Astrocyte (in vitro differentiated cells and primary cell): ENCODE measurements around the gene GRAP2. TPM values are rescaled to one million over a fixed set of nuclear protein-coding genes. Genes with fewer than 3 reads are reported as not detected.

ENCODE experiments used
- DNase-seq: peaks from one replicate; pipeline ENCODE4 v3.0.0-alpha.2; 2010; ENCODE audit warnings: low read depth
- FAIRE-seq: peaks from 2 replicates; lab custom pipeline; 2011; peaks lifted over from hg19 to GRCh38; lab: Jason Lieb, UNC
- H2AFZ ChIP-seq: 2 replicates; pipeline ENCODE4 v1.6.0; 2012; ENCODE audit warnings: low read depth, low read length, inconsistent platforms
- H3K27ac ChIP-seq: 2 replicates; pipeline ENCODE4 v1.5.1; 2011; ENCODE audit warnings: low read depth, low read length, inconsistent platforms
- H3K27me3 ChIP-seq: 2 replicates; pipeline ENCODE4 v1.6.0; 2011; ENCODE audit warnings: low read length, inconsistent platforms; ENCODE audit not compliant: insufficient read depth
- H3K36me3 ChIP-seq: 2 replicates; pipeline ENCODE4 v1.5.1; 2011; ENCODE audit warnings: low read length, inconsistent platforms; ENCODE audit not compliant: insufficient read depth
- H3K4me1 ChIP-seq: 2 replicates; pipeline ENCODE4 v1.5.1; 2011; ENCODE audit warnings: low read length, inconsistent platforms; ENCODE audit not compliant: insufficient read depth
- H3K4me2 ChIP-seq: 2 replicates; pipeline ENCODE4 v1.6.0; 2012; ENCODE audit warnings: low read length, inconsistent platforms
- H3K4me3 ChIP-seq: 2 replicates; pipeline ENCODE4 v1.5.1; 2011; ENCODE audit warnings: low read depth, mild to moderate bottlenecking, low read length, inconsistent platforms; ENCODE audit not compliant: insufficient read depth
- H3K79me2 ChIP-seq: 2 replicates; pipeline ENCODE4 v1.6.0; 2012; ENCODE audit warnings: mild to moderate bottlenecking, low read length, inconsistent platforms; ENCODE audit not compliant: insufficient read depth
- H3K9ac ChIP-seq: 2 replicates; pipeline ENCODE4 v1.6.0; 2012; ENCODE audit warnings: mild to moderate bottlenecking, low read length, inconsistent platforms
- H3K9me3 ChIP-seq: 2 replicates; pipeline ENCODE4 v1.5.1; 2012; ENCODE audit warnings: low read depth, mild to moderate bottlenecking, low read length, inconsistent platforms; ENCODE audit not compliant: insufficient read depth
- H4K20me1 ChIP-seq: 2 replicates; pipeline ENCODE4 v1.6.0; 2012; ENCODE audit warnings: low read length, inconsistent platforms; ENCODE audit not compliant: insufficient read depth
- H3K27ac Mint-ChIP-seq: one replicate; pipeline ENCODE4 v1.8.0; 2021; ENCODE audit warnings: mild to moderate bottlenecking, mixed read lengths; ENCODE audit not compliant: unreplicated experiment
- H3K27me3 Mint-ChIP-seq: one replicate; pipeline ENCODE4 v1.8.0; 2021; ENCODE audit warnings: low read depth, mixed read lengths; ENCODE audit not compliant: unreplicated experiment
- H3K36me3 Mint-ChIP-seq: one replicate; pipeline ENCODE4 v1.8.0; 2021; ENCODE audit warnings: low read depth, mixed read lengths; ENCODE audit not compliant: unreplicated experiment
- H3K4me1 Mint-ChIP-seq: one replicate; pipeline ENCODE4 v1.8.0; 2021; ENCODE audit warnings: low read depth, mixed read lengths; ENCODE audit not compliant: unreplicated experiment
- H3K4me3 Mint-ChIP-seq: one replicate; pipeline ENCODE4 v1.8.0; 2021; ENCODE audit warnings: mild to moderate bottlenecking, moderate library complexity, mixed read lengths; ENCODE audit not compliant: unreplicated experiment
- H3K9me3 Mint-ChIP-seq: one replicate; pipeline ENCODE4 v1.8.0; 2021; ENCODE audit warnings: mild to moderate bottlenecking, mixed read lengths; ENCODE audit not compliant: unreplicated experiment
- EZH2 ChIP-seq: IDR thresholded peaks from 2 replicates; pipeline ENCODE4 v1.6.1; 2012; ENCODE audit warnings: mild to moderate bottlenecking, low read length, inconsistent platforms; ENCODE audit not compliant: insufficient read depth
- total RNA-seq: library from RNA; stranded (reverse); gene quantifications from 2 replicates; pipeline ENCODE4 v1.2.1, GENCODE V29; 2021
- TF ChIP-seq, protein P1 (sequence below): IDR thresholded peaks from 2 replicates; pipeline ENCODE4 v1.5.1; 2011; ENCODE audit warnings: low read depth, mild to moderate bottlenecking, inconsistent platforms, low read length, moderate library complexity; ENCODE audit not compliant: insufficient read depth

Gene GRAP2
- total RNA-seq, 1 donor from 2014 or later, result 0.23 TPM

DNA sequence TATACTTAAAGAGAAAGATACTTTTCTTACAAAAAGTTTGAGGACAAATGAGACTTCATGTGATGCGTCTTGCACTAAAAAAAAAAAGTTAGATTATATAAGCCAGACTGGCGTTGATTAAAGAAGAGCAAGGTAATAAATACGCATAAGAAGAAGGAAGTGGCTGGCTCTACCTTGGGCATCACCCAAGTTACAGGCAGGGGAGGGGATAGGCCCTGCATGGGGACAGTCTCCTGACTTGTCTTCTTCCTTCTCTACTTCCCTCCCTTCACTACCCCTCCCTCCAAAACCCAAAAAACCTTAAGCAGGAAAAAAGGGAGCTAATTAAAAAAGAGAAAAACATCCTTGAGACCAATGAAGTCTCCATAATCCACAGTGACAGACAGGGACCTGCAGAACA is 37.0 kb downstream of the GRAP2 start:
- no peaks in the 10 kb centered on the region for H3K36me3 Mint-ChIP-seq
- no peak overlapping the region for H3K4me3 Mint-ChIP-seq
- Histone ChIP-seq H3K4me2 (no peak overlapping the region), H3K9me3 (no peaks in the 10 kb centered on the region), H3K9ac (no peak overlapping the region), H3K27me3 (peaks cover 38% of the 10 kb centered on the region), H3K27ac (no peak overlapping the region), H3K4me1 (no peaks in the 10 kb centered on the region), H2AFZ (no peak overlapping the region), H3K4me3 (no peak overlapping the region), H4K20me1 (no peaks in the 10 kb centered on the region), H3K36me3 (no peaks in the 10 kb centered on the region), H3K79me2 (no peaks in the 10 kb centered on the region)
- H3K27me3 Mint-ChIP-seq, result peaks cover 21% of the 10 kb centered on the region
- no peak overlapping the region for H3K27ac Mint-ChIP-seq
- DNase-seq (no peak), FAIRE-seq (no peak)
- H3K9me3 Mint-ChIP-seq, result no peaks in the 10 kb centered on the region
- no peak for TF ChIP-seq EZH2
- TF ChIP-seq, protein P1, sequence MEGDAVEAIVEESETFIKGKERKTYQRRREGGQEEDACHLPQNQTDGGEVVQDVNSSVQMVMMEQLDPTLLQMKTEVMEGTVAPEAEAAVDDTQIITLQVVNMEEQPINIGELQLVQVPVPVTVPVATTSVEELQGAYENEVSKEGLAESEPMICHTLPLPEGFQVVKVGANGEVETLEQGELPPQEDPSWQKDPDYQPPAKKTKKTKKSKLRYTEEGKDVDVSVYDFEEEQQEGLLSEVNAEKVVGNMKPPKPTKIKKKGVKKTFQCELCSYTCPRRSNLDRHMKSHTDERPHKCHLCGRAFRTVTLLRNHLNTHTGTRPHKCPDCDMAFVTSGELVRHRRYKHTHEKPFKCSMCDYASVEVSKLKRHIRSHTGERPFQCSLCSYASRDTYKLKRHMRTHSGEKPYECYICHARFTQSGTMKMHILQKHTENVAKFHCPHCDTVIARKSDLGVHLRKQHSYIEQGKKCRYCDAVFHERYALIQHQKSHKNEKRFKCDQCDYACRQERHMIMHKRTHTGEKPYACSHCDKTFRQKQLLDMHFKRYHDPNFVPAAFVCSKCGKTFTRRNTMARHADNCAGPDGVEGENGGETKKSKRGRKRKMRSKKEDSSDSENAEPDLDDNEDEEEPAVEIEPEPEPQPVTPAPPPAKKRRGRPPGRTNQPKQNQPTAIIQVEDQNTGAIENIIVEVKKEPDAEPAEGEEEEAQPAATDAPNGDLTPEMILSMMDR, result no peak
- peaks cover 10% of the 10 kb centered on the region for H3K4me1 Mint-ChIP-seq

DNA sequence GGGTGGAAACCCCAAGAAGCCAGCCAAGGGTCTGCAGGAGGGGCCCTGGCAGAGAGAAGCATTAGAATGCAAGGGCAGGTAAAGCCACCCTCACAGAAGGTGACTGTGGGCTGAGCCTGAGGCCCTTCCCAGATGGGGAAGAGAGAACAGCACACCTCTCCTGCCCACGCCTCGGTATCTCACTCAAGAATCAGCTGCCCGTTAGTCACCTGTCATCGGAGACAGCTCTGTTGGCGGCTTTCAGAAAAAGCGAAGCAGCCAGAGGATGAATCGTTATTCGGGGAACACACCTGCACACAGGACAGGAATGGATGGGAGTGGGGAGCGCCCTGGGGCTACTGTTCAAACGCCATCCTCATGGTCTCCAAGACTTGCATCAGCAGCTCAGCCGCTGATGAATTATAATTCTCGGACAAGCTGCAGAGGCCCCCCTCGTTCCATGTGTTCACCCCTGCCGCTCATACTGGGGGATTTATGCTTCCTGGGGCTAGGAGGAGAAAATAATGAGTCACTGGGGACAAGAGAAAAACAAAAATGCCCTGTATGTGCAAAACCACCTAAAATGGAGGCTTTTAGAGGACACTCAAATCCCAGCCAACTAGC is 37.7 kb downstream of the GRAP2 start:
- Histone ChIP-seq H3K27ac (no peak overlapping the region), H3K9ac (no peak overlapping the region), H4K20me1 (no peaks in the 10 kb centered on the region), H3K4me2 (no peak overlapping the region), H3K36me3 (no peaks in the 10 kb centered on the region), H3K4me1 (no peaks in the 10 kb centered on the region), H2AFZ (no peak overlapping the region), H3K79me2 (no peaks in the 10 kb centered on the region), H3K9me3 (no peaks in the 10 kb centered on the region), H3K4me3 (no peak overlapping the region), H3K27me3 (peaks cover 36% of the 10 kb centered on the region)
- no peak for TF ChIP-seq EZH2
- TF ChIP-seq, protein P1, result no peak
- Mint-ChIP-seq H3K27me3 (peaks cover 16% of the 10 kb centered on the region), H3K9me3 (no peaks in the 10 kb centered on the region), H3K27ac (no peak overlapping the region), H3K36me3 (no peaks in the 10 kb centered on the region), H3K4me3 (no peak overlapping the region), H3K4me1 (peaks cover 10% of the 10 kb centered on the region)
- no peak for FAIRE-seq
- no peak for DNase-seq

DNA sequence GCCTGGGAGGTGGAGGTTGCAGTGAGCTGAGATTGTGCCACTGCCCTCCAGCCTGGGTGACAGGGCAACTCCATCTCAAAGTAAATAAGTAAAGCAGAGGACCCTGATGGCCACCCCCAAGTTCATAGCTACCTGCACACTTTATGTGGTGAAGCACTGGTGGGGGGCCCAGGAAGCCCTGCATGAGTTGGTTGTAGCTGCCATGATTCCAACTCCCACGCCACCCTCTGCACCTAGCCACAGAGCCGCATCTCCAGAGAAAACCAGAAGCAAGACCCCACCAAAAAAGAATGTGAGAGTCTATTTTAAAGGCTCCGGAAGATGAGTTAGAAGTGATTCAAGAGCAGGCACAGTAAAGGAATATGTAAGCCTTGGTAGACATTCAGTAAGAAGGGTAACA is 38.9 kb downstream of the GRAP2 start:
- Mint-ChIP-seq H3K36me3 (no peaks in the 10 kb centered on the region), H3K27me3 (peaks cover 16% of the 10 kb centered on the region), H3K27ac (no peak overlapping the region), H3K4me1 (peaks cover 10% of the 10 kb centered on the region), H3K9me3 (no peaks in the 10 kb centered on the region), H3K4me3 (no peak overlapping the region)
- no peak for FAIRE-seq
- Histone ChIP-seq H3K36me3 (no peaks in the 10 kb centered on the region), H3K4me3 (no peak overlapping the region), H4K20me1 (no peaks in the 10 kb centered on the region), H3K27me3 (peaks cover 25% of the 10 kb centered on the region), H3K9ac (no peak overlapping the region), H3K4me2 (no peak overlapping the region), H3K9me3 (no peaks in the 10 kb centered on the region), H3K79me2 (no peaks in the 10 kb centered on the region), H2AFZ (no peak overlapping the region), H3K4me1 (no peaks in the 10 kb centered on the region), H3K27ac (no peak overlapping the region)
- TF ChIP-seq, protein P1, result no peak
- no peak for TF ChIP-seq EZH2
- no peak for DNase-seq
